ENCODE results near the gene PNMA6F.
"Not testable (repeated sequence)": the region's sequence is repeated elsewhere in the genome, so short reads cannot be mapped to it uniquely, and the experiment has no call there.

The PNMA6F gene

GRCh38 chrX:153301746-153302145 lies 19.8 kb downstream of the PNMA6F start:
- no peak for DNase-seq

- DNase-seq = no peak
These were observed 21.7 kb downstream of the PNMA6F start for GRCh38 chrX:153299855-153300254.

DNA sequence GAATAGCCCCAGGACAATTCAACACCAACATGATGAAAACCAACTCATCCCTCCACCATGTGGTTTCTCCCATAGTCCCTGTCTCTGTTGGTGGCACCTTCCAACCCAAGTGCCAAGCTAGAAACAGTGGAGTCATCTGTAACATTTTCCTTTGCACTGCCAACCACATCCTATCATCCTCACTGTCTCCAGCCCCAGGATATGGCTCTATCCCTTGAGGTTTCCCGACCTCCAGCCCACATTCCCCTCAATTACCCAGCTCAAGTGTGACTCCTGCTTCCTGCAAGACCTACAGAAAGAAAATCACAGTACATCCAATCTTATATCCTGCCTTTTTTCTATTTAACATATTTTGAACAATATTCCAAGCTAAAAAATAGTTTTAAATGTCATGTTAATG lies 24.2 kb downstream of the PNMA6F start:
- DNase-seq = no peak

DNA sequence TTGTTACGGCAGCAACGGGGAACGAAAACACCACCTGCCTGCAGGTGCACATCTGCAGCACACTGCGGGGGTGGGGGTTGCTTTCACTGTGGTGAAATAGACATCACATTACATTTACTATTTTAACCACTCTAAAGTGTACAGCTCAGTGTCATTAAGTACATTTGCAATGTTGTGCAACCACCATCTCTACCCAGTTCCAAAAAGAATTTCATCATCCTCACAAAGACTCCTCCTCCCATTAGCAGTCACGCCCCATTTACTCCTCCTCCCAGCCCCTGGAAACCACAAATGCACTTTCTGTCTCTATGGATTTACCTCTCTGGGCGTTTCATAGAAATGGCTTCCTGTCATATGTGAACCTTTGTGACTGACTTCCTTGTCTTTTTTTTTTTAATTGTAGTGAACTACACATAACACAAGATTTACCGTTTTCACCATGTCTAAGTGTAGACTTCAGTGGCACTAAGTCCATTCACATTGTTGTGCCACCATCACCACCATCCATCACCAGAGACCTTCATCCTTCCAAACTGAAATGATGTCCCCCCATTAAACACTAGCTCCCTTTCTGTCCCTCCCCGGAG lies 28.0 kb downstream of the PNMA6F start:
- DNase-seq = not testable (repeated sequence)

GRCh38 chrX:153288807-153289206 lies 32.8 kb downstream of the PNMA6F start:
- DNase-seq = not testable (repeated sequence)

GRCh38 chrX:153285678-153286077 lies 35.9 kb downstream of the PNMA6F start:
- DNase-seq = not testable (repeated sequence)

GRCh38 chrX:153283982-153284381 lies 37.6 kb downstream of the PNMA6F start:
- DNase-seq = not testable (repeated sequence)

GRCh38 chrX:153281784-153282183 lies 39.8 kb downstream of the PNMA6F start:
- DNase-seq = not testable (repeated sequence)

DNA sequence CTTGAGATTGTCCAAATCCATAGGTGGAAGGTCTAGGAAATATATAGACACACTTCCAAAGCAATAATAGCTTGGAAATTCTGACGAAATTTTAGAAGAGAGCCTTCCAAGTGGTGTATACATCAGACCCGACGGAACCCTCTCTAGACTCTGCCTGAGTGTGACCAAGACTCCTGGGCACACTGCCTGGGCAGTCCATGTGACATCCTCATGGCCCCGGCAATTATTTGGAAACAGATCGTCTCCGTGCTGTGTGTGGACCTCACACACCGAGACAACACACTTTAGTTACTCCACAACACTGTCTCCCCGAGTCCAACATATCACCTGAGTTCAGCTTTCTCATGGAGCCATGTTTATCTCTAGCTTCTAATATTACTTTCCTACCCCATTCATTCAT lies 42.3 kb downstream of the PNMA6F start:
- not testable (repeated sequence) for DNase-seq

GRCh38 chrX:153276049-153276448 lies 45.5 kb downstream of the PNMA6F start:
- DNase-seq = not testable (repeated sequence)

- DNase-seq = not testable (repeated sequence)
These were observed 46.1 kb downstream of the PNMA6F start for GRCh38 chrX:153275418-153275817.

DNA sequence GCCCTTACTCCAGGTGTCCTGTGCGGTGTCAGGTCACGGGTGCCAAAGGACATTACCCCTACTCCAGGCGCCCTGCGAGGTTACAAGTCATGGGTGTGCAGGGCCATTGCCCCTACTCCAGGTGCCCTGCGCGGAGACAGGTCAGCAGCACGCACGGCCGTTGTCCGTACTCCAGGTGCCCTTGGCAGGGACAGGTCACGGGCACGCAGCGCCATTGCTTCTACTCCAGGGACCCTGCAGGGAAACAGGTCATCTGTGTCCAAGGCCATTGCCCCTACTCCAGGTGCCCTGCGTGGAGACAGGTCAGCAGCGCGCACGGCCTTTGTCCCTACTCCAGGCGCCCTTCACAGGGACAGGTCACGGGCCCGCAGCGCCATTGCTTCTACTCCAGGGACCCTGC lies 49.0 kb downstream of the PNMA6F start:
- DNase-seq = not testable (repeated sequence)

DNA sequence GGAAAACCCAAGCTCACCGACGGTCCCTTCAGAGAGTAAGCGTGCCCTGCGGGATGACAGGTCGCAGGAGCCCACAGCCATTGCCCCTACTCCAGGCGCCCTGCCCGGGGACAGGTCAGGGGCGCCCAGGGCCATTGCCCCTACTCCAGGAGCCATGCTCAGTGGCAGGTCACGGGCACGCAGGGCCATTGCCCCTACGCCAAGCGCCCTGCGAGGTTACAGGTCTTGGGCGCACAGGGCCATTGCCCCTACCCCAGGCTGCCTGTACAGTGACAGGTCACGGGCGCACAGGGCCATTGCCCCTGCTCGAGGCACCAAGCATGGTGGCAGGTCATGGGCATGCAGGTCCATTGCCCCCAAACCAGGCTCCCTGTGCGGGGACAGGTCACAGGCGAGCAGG lies 49.5 kb downstream of the PNMA6F start:
- not testable (repeated sequence) for DNase-seq

All from NCI-H1417 treated with DMSO at 0.1 percent for 48 hours (cell line).